ENCODE results near the gene ARL14EPL. TPM values are rescaled to one million over a fixed set of nuclear protein-coding genes. Genes with fewer than 3 reads are reported as not detected.
"Not testable (repeated sequence)": the region's sequence is repeated elsewhere in the genome, so short reads cannot be mapped to it uniquely, and the experiment has no call there.

The ARL14EPL gene
- total RNA-seq, 1 experiment from 2014 or later = not detected

- no peak for TF ChIP-seq AFF4 (CRISPR knock-in tag; IDR thresholded peaks at IDR 0.05; ENCODE audit: borderline replicate concordance)
- no peak for TF ChIP-seq SMAD4 (CRISPR knock-in tag; IDR thresholded peaks at IDR 0.05)
- TF ChIP-seq ZBTB21 (CRISPR knock-in tag; IDR thresholded peaks at IDR 0.05; ENCODE audit: borderline replicate concordance) = no peak
Observed at GRCh38 chr5:116097301-116097700, 65.0 kb downstream of the ARL14EPL start (continued).

- H3K27me3 Mint-ChIP-seq (ENCODE audit: low read depth) = no peaks in the 10 kb centered on the region
Observed at GRCh38 chr5:116098998-116099397, 66.7 kb downstream of the ARL14EPL start.

GRCh38 chr5:116104941-116105340 lies 72.7 kb downstream of the ARL14EPL start:
- CTCF ChIA-PET; H3K4me1 Mint-ChIP-seq; DNase-seq (ENCODE audit: low spot score); POLR2A ChIA-PET; ATAC-seq; H3K27ac Mint-ChIP-seq; H3K4me3 Mint-ChIP-seq; H3K9me3 Mint-ChIP-seq; H3K27me3 Mint-ChIP-seq (ENCODE audit: low read depth): not testable (repeated sequence)
- peaks cover 26% of the 10 kb centered on the region for H3K36me3 Mint-ChIP-seq

More at GRCh38 chr5:116098998-116099397, 66.7 kb downstream of the ARL14EPL start:
- H3K9me3 Mint-ChIP-seq = no peaks in the 10 kb centered on the region
- no peak overlapping the region for H3K27ac Mint-ChIP-seq
- peaks cover 35% of the 10 kb centered on the region for H3K36me3 Mint-ChIP-seq
- H3K4me3 Mint-ChIP-seq = no peak overlapping the region
- ATAC-seq = no peak
- DNase-seq (ENCODE audit: low spot score) = no peak
- ChIA-PET CTCF (no interaction called here), POLR2A (no interaction called here)
- TF ChIP-seq FOXP1 (CRISPR knock-in tag; IDR thresholded peaks at IDR 0.05; ENCODE audit: borderline replicate concordance) = no peak
- TF ChIP-seq MYBL2 (CRISPR knock-in tag; IDR thresholded peaks at IDR 0.05) = no peak
- no peak for TF ChIP-seq CBFB (CRISPR knock-in tag; IDR thresholded peaks at IDR 0.05; ENCODE audit: low read depth)
- TF ChIP-seq GABPB1 (CRISPR knock-in tag; IDR thresholded peaks at IDR 0.05) = no peak
- no peak for TF ChIP-seq SMAD3 (CRISPR knock-in tag; IDR thresholded peaks at IDR 0.05; ENCODE audit: borderline replicate concordance)
- no peak for TF ChIP-seq E2F4 (CRISPR knock-in tag; IDR thresholded peaks at IDR 0.05; ENCODE audit: borderline replicate concordance, low read depth)
- TF ChIP-seq SMAD4 (CRISPR knock-in tag; IDR thresholded peaks at IDR 0.05) = no peak
- H3K4me1 Mint-ChIP-seq = no peaks in the 10 kb centered on the region

Other genes with a start within 250 kb of the ARL14EPL start
- 13.2 to 22.7 TPM (median 20.0 TPM) in 3 replicates for gene CDO1, start 215.8 kb upstream of the ARL14EPL start, total RNA-seq (2021)
- gene ATG12, start 190.9 kb upstream of the ARL14EPL start, total RNA-seq (2021) = 38.3 to 40.1 TPM (median 39.9 TPM) in 3 replicates
- 60.8 to 78.5 TPM (median 71.2 TPM) in 3 replicates for gene AP3S1, start 190.5 kb upstream of the ARL14EPL start, total RNA-seq (2021)
- 0.13 to 0.32 TPM (median 0.27 TPM) in 3 replicates for gene LVRN, start 70.0 kb upstream of the ARL14EPL start, total RNA-seq (2021)
- 34.5 to 49.0 TPM (median 44.8 TPM) in 3 replicates for gene COMMD10, start 52.6 kb downstream of the ARL14EPL start, total RNA-seq (2021)